Measurements from ENCODE around the gene PAK6.

Gene PAK6

GRCh38 chr15:40259021-40259420 lies 20.2 kb downstream of the PAK6 start:
- Histone ChIP-seq H4K20me1 (ENCODE audit: insufficient read depth, low read length) (no peaks in the 10 kb centered on the region), H2AFZ (ENCODE audit: low read length) (no peak overlapping the region), H3F3A (ENCODE audit: insufficient read depth, low read length) (no peaks in the 10 kb centered on the region), H3K27me3 (replicated peaks; ENCODE audit: insufficient read depth, low read length) (no peaks in the 10 kb centered on the region), H3K4me3 (ENCODE audit: low read length) (no peak overlapping the region), H3K9me2 (replicated peaks; ENCODE audit: insufficient read depth, low read length) (no peaks in the 10 kb centered on the region), H3K9ac (ENCODE audit: low read length) (no peak overlapping the region), H3K4me1 (ENCODE audit: low read length) (no peaks in the 10 kb centered on the region), H3K36me3 (replicated peaks; ENCODE audit: insufficient read depth, low read length) (no peaks in the 10 kb centered on the region), H3K79me2 (ENCODE audit: low read length) (no peaks in the 10 kb centered on the region), H3K27ac (ENCODE audit: low read length) (no peak overlapping the region), H3K9me3 (replicated peaks; ENCODE audit: insufficient read depth, low read length) (no peaks in the 10 kb centered on the region), H3K4me2 (ENCODE audit: low read depth, low read length) (no peak overlapping the region)
- TF ChIP-seq EZH2phosphoT487 (IDR thresholded peaks at IDR 0.05; ENCODE audit: low read length) (no peak), CTCF (IDR thresholded peaks at IDR 0.05; ENCODE audit: low read length) (no peak), EZH2 (optimal IDR thresholded peaks at IDR 0.05; ENCODE audit: low read depth, low read length) (no peak)
- no peak for DNase-seq

DNA sequence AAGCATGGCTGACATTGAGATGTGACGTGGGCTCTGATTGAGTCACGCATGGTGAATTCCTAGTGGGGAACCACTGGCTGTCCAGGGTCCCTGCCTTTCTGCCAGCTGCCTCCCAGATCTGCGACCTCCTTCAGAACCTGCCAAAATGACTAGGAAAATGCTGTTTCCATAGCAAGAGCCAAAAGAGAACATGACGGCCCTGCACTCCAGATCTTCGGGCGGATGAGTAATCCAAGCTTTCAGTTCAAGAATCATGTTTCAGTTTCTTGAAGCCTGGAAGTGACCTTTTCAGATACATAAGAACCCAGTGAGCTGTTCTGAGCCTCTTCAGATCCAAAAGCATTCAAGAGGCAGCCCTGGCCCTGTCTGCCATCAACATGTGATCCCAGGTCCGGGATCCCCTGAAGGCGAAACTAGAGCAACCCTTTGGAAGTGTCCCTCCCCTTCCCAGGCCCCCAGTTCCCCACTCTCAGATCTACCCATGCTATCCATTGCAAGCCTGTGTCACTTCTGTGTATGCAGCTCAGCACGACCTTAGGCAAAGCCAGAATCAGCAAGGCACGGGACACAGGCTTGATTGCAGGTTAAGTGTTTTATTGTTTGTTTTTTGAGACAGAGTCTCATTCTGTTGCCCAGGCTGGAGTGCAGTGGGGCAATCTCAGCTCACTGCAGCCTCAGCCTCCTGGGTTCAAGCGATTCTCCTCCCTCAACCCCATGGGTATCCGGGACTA lies 24.3 kb downstream of the PAK6 start:
- no peaks in the 10 kb centered on the region for H3K4me1 ChIP-seq (ENCODE audit: low read length)
- no peak overlapping the region for H3K27ac ChIP-seq (ENCODE audit: low read length)
- H3K9me3 ChIP-seq (replicated peaks; ENCODE audit: insufficient read depth, low read length): no peaks in the 10 kb centered on the region
- H3K9ac ChIP-seq (ENCODE audit: low read length): no peak overlapping the region
- no peak for DNase-seq
- no peaks in the 10 kb centered on the region for H4K20me1 ChIP-seq (ENCODE audit: insufficient read depth, low read length)
- no peaks in the 10 kb centered on the region for H3K36me3 ChIP-seq (replicated peaks; ENCODE audit: insufficient read depth, low read length)
- no peaks in the 10 kb centered on the region for H3K27me3 ChIP-seq (replicated peaks; ENCODE audit: insufficient read depth, low read length)
- no peak overlapping the region for H3K4me3 ChIP-seq (ENCODE audit: low read length)
- no peak overlapping the region for H3K4me2 ChIP-seq (ENCODE audit: low read depth, low read length)
- H3F3A ChIP-seq (ENCODE audit: insufficient read depth, low read length): no peaks in the 10 kb centered on the region
- no peak overlapping the region for H2AFZ ChIP-seq (ENCODE audit: low read length)
- TF ChIP-seq CTCF (IDR thresholded peaks at IDR 0.05; ENCODE audit: low read length) (no peak), EZH2 (optimal IDR thresholded peaks at IDR 0.05; ENCODE audit: low read depth, low read length) (no peak), EZH2phosphoT487 (IDR thresholded peaks at IDR 0.05; ENCODE audit: low read length) (no peak)
- no peaks in the 10 kb centered on the region for H3K79me2 ChIP-seq (ENCODE audit: low read length)
- H3K9me2 ChIP-seq (replicated peaks; ENCODE audit: insufficient read depth, low read length): no peaks in the 10 kb centered on the region

DNA sequence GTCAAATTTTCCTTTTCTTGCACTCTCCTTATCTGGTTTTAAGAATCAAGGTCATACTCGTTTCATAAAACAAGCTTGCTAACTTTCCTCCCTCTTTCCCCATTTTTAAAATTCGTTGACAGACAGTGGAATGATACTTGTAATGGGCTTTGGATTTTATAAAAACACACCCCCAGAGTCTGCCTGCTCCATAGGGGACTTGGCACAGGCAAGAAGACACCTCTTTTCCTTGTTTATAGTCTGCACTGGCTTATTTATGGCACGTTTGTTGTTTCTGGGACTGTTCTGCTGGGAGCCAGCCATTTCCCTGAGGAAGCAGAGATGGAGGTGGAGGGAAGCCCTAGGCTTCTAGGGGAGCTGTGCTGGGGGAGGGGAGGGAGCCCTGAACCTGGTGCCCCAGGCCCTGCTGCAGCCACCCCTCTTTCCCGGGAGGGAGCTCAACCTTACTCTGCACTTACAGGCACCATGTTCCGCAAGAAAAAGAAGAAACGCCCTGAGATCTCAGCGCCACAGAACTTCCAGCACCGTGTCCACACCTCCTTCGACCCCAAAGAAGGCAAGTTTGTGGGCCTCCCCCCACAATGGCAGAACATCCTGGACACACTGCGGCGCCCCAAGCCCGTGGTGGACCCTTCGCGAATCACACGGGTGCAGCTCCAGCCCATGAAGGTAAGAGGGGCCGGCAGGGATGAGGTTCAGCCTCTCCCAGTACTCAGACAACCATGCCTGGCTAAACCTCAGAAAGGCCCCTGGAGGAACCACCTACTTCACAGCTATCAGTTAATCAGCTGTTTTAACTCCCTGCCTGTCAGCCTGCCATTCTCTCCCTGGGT lies 25.7 kb downstream of the PAK6 start:
- no peak for DNase-seq
- H3K4me1 ChIP-seq (ENCODE audit: low read length): no peaks in the 10 kb centered on the region
- no peak overlapping the region for H3K27ac ChIP-seq (ENCODE audit: low read length)

More for the DNA sequence above, 25.7 kb downstream of the PAK6 start:
- no peak overlapping the region for H3K4me2 ChIP-seq (ENCODE audit: low read depth, low read length)
- no peaks in the 10 kb centered on the region for H3K79me2 ChIP-seq (ENCODE audit: low read length)
- TF ChIP-seq CTCF (IDR thresholded peaks at IDR 0.05; ENCODE audit: low read length) (no peak), EZH2 (optimal IDR thresholded peaks at IDR 0.05; ENCODE audit: low read depth, low read length) (no peak), EZH2phosphoT487 (IDR thresholded peaks at IDR 0.05; ENCODE audit: low read length) (no peak)
- no peaks in the 10 kb centered on the region for H3K36me3 ChIP-seq (replicated peaks; ENCODE audit: insufficient read depth, low read length)
- no peaks in the 10 kb centered on the region for H3K27me3 ChIP-seq (replicated peaks; ENCODE audit: insufficient read depth, low read length)
- H3K4me3 ChIP-seq (ENCODE audit: low read length): no peak overlapping the region
- H3K9ac ChIP-seq (ENCODE audit: low read length): no peak overlapping the region
- no peak overlapping the region for H2AFZ ChIP-seq (ENCODE audit: low read length)
- no peaks in the 10 kb centered on the region for H3K9me2 ChIP-seq (replicated peaks; ENCODE audit: insufficient read depth, low read length)
- H3F3A ChIP-seq (ENCODE audit: insufficient read depth, low read length): no peaks in the 10 kb centered on the region
- no peaks in the 10 kb centered on the region for H4K20me1 ChIP-seq (ENCODE audit: insufficient read depth, low read length)
- H3K9me3 ChIP-seq (replicated peaks; ENCODE audit: insufficient read depth, low read length): no peaks in the 10 kb centered on the region
